HepG2 (cell line): ENCODE data around the gene TM4SF20. TPM values are rescaled to one million over a fixed set of nuclear protein-coding genes. Genes with fewer than 3 reads are reported as not detected.

ENCODE experiments used
- KLF15 ChIP-seq: sonication (generic); formaldehyde crosslinking; IDR thresholded peaks from 2 replicates; pipeline ENCODE4 v1.8.1; 2023; ENCODE audit warnings: borderline replicate concordance, mild to moderate bottlenecking, inconsistent platforms, missing genetic modification reagents, mixed read lengths
- MED13 ChIP-seq: sonication (generic); formaldehyde crosslinking; IDR thresholded peaks from 2 replicates; pipeline ENCODE4 v1.5.0; 2020; ENCODE audit warnings: missing genetic modification reagents
- PCBP2 ChIP-seq: fragments of 200-400 bp; formaldehyde crosslinking; optimal IDR thresholded peaks from 2 replicates; pipeline ENCODE3; 2018; ENCODE audit warnings: low read length, low read depth; ENCODE audit not compliant: poor library complexity, severe bottlenecking
- POLR2AphosphoS2 ChIP-seq: IDR thresholded peaks from 2 replicates; pipeline ENCODE4 v1.6.1; 2011; ENCODE audit warnings: low read depth, low read length, improper control_type of control experiment
- REPIN1 ChIP-seq: sonication (generic); formaldehyde crosslinking; IDR thresholded peaks from 2 replicates; pipeline ENCODE4 v1.8.0; 2022; ENCODE audit warnings: missing genetic modification reagents, low read depth, mild to moderate bottlenecking, borderline replicate concordance
- SRSF4 ChIP-seq: fragments of 200-400 bp; formaldehyde crosslinking; IDR thresholded peaks from one replicate; pipeline ENCODE4 v1.6.1; 2018; ENCODE audit warnings: mild to moderate bottlenecking, low read depth, low read length, moderate library complexity; ENCODE audit not compliant: poor library complexity, severe bottlenecking
- ZBTB21 ChIP-seq: sonication (generic); formaldehyde crosslinking; IDR thresholded peaks from 2 replicates; pipeline ENCODE4 v1.4.0; 2020; ENCODE audit warnings: missing genetic modification reagents
- ZNF746 ChIP-seq: sonication (generic); formaldehyde crosslinking; IDR thresholded peaks from 2 replicates; pipeline ENCODE4 v1.8.0; 2022; ENCODE audit warnings: mild to moderate bottlenecking, missing genetic modification reagents
- polyA plus RNA-seq, 8 experiments: library from polyadenylated mRNA; depleted of rRNA in 3 of 8; stranded (reverse) in 7 of 8; unstranded in 1 of 8; fragments of >200 nt; fragmentation: Illumina TruSeq in 4 of 8; extraction: Trizol in 4 of 8; gene quantifications; 2 replicates each; pipeline versions ENCODE4 v1.2.1 to v1.2.3, GENCODE V29; 2011 to 2016; ENCODE audit warnings: low read depth in 4 of 8, missing spikeins in 1 of 8, mixed read lengths in 1 of 8; ENCODE audit not compliant: insufficient read depth in 1 of 8
- total RNA-seq, 5 experiments: library from RNA; depleted of rRNA; stranded (reverse); fragments of >200 nt; fragmentation: Illumina TruSeq; extraction: Trizol; gene quantifications; 2 replicates each; pipeline ENCODE4 v1.2.3, GENCODE V29; 2016; ENCODE audit warnings: low read depth in 1 of 5
- TF ChIP-seq, protein P1 (sequence below): sonication (generic); formaldehyde crosslinking; IDR thresholded peaks from 2 replicates; pipeline ENCODE4 v1.5.0; 2020; ENCODE audit warnings: mild to moderate bottlenecking, missing genetic modification reagents, borderline replicate concordance
- TF ChIP-seq, protein P2 (sequence below): sonication (generic); formaldehyde crosslinking; IDR thresholded peaks from 2 replicates; pipeline ENCODE4 v1.5.0; 2020; ENCODE audit warnings: missing genetic modification reagents
- TF ChIP-seq, protein P3 (sequence below): sonication (generic); formaldehyde crosslinking; IDR thresholded peaks from 2 replicates; pipeline ENCODE4 v1.4.0; 2020; ENCODE audit warnings: mild to moderate bottlenecking, missing genetic modification reagents
- TF ChIP-seq, protein P4 (sequence below): sonication (generic); formaldehyde crosslinking; IDR thresholded peaks from 2 replicates; pipeline ENCODE4 v1.5.1; 2020; ENCODE audit warnings: missing genetic modification reagents, mild to moderate bottlenecking, borderline replicate concordance

TM4SF20 gene
- total and polyA plus RNA-seq, 2 of the 13 experiments (the other 11 are each of a cell fraction or from before 2014, with no cell fraction given) = not detected

DNA sequence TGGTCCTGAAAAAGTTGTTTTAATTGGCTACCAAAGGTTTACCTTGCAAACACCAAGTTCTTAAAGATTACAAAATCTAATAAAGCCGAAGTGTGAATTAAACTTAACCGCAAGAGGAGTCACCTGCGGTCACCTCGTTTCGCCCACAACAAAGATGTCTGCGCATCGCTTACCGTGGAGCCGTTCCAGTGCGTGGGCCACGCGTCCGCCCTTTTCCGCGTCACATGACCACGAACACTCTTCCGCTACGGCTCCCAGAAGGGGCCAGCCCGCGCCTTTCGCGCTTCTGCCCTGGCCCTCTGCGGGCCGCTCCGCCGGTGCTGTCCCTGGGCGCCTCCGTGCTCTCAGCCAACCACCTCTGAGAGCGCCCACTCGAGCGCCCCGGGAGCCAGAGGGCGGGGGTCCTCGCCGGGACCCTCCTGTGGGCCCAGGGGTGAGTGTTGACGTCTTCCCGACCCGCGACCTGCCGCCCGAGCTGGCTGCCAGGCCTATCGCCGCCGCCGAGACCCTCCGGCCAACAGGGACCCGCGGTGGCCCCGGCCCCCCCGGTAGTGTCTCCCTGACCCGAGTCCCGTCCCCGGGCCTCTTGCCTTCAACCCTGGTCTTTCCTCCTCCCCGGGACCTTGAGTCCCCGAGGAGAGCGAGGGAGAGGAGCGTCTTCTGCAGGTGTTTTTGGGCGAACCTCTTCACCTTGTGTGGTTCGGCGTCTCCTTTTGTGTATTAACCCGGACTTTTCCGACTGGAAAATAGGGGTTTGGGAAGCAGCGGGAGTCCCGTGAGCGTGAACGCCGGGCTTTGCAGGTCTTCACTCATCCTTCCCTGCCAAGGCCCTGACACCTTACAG is 53.9 kb downstream of the TM4SF20 start, which contains the start of gene MFF (continued):
- TF ChIP-seq, protein P1, sequence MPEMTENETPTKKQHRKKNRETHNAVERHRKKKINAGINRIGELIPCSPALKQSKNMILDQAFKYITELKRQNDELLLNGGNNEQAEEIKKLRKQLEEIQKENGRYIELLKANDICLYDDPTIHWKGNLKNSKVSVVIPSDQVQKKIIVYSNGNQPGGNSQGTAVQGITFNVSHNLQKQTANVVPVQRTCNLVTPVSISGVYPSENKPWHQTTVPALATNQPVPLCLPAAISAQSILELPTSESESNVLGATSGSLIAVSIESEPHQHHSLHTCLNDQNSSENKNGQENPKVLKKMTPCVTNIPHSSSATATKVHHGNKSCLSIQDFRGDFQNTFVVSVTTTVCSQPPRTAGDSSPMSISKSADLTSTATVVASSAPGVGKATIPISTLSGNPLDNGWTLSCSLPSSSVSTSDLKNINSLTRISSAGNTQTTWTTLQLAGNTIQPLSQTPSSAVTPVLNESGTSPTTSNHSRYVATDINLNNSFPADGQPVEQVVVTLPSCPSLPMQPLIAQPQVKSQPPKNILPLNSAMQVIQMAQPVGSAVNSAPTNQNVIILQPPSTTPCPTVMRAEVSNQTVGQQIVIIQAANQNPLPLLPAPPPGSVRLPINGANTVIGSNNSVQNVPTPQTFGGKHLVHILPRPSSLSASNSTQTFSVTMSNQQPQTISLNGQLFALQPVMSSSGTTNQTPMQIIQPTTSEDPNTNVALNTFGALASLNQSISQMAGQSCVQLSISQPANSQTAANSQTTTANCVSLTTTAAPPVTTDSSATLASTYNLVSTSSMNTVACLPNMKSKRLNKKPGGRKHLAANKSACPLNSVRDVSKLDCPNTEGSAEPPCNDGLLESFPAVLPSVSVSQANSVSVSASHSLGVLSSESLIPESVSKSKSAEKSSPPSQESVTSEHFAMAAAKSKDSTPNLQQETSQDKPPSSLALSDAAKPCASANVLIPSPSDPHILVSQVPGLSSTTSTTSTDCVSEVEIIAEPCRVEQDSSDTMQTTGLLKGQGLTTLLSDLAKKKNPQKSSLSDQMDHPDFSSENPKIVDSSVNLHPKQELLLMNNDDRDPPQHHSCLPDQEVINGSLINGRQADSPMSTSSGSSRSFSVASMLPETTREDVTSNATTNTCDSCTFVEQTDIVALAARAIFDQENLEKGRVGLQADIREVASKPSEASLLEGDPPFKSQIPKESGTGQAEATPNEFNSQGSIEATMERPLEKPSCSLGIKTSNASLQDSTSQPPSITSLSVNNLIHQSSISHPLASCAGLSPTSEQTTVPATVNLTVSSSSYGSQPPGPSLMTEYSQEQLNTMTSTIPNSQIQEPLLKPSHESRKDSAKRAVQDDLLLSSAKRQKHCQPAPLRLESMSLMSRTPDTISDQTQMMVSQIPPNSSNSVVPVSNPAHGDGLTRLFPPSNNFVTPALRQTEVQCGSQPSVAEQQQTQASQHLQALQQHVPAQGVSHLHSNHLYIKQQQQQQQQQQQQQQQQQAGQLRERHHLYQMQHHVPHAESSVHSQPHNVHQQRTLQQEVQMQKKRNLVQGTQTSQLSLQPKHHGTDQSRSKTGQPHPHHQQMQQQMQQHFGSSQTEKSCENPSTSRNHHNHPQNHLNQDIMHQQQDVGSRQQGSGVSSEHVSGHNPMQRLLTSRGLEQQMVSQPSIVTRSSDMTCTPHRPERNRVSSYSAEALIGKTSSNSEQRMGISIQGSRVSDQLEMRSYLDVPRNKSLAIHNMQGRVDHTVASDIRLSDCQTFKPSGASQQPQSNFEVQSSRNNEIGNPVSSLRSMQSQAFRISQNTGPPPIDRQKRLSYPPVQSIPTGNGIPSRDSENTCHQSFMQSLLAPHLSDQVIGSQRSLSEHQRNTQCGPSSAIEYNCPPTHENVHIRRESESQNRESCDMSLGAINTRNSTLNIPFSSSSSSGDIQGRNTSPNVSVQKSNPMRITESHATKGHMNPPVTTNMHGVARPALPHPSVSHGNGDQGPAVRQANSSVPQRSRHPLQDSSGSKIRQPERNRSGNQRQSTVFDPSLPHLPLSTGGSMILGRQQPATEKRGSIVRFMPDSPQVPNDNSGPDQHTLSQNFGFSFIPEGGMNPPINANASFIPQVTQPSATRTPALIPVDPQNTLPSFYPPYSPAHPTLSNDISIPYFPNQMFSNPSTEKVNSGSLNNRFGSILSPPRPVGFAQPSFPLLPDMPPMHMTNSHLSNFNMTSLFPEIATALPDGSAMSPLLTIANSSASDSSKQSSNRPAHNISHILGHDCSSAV (CRISPR knock-in tag) = no peak
- TF ChIP-seq ZBTB21 = peak; percentile 37; the same call in 1 of the 2 replicates
- TF ChIP-seq, protein P2, sequence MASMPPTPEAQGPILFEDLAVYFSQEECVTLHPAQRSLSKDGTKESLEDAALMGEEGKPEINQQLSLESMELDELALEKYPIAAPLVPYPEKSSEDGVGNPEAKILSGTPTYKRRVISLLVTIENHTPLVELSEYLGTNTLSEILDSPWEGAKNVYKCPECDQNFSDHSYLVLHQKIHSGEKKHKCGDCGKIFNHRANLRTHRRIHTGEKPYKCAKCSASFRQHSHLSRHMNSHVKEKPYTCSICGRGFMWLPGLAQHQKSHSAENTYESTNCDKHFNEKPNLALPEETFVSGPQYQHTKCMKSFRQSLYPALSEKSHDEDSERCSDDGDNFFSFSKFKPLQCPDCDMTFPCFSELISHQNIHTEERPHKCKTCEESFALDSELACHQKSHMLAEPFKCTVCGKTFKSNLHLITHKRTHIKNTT (CRISPR knock-in tag) = no peak
- peak; percentile 65; the same call in 1 of the 2 replicates for TF ChIP-seq MED13 (CRISPR knock-in tag)
- peak; percentile 96 for TF ChIP-seq REPIN1 (CRISPR knock-in tag)
- no peak for TF ChIP-seq POLR2AphosphoS2
- TF ChIP-seq, protein P3, sequence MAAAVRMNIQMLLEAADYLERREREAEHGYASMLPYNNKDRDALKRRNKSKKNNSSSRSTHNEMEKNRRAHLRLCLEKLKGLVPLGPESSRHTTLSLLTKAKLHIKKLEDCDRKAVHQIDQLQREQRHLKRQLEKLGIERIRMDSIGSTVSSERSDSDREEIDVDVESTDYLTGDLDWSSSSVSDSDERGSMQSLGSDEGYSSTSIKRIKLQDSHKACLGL (CRISPR knock-in tag) = peak; percentile 96
- no peak for TF ChIP-seq PCBP2
- 0 out of 2 replicates have a peak, but pooled peaks have one; percentile 72 for TF ChIP-seq ZNF746 (CRISPR knock-in tag)
- TF ChIP-seq, protein P4, sequence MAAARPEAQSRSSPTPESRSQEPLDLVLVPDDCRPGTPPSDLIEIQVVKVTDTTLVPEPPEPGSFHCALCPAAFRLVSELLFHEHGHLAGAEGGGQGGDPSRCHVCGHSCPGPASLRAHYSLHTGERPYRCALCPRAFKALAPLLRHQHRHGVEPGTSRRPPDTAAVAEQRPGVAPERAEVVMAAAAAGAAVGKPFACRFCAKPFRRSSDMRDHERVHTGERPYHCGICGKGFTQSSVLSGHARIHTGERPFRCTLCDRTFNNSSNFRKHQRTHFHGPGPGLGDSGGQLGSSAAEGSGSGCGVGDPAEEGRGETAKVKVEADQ = peak; percentile 91; the same call in 1 of the 2 replicates
- peak; percentile 78 for TF ChIP-seq KLF15 (CRISPR knock-in tag)
- no peak for TF ChIP-seq SRSF4
